GM13977 (cell line): ENCODE data around the gene FOXO1.

ENCODE experiments used
- DNase-seq: peaks from one replicate; pipeline ENCODE4 v3.0.0; 2012; ENCODE audit warnings: low spot score
- CTCF ChIP-seq: IDR thresholded peaks from 2 replicates; pipeline ENCODE4 v1.5.1; 2012; ENCODE audit warnings: mild to moderate bottlenecking, control low read depth; ENCODE audit not compliant: insufficient read depth; ENCODE audit errors: extremely low read depth, missing control alignments
- in situ Hi-C: fragments of 300-500 bp; cut with MboI; formaldehyde crosslinking; loops from one replicate; pipeline ENCODE4 v1.12.0; 2022; ENCODE audit warnings: low sequenced_read_pairs, low pct_unique_long_range_greater_than_20kb, mixed read lengths, inconsistent platforms; ENCODE audit not compliant: unreplicated experiment

FOXO1 gene

GRCh38 chr13:40605573-40605972, 60.9 kb downstream of the FOXO1 start:
- in situ Hi-C loops, result no loop called here
- DNase-seq, result no peak
- no peak for TF ChIP-seq CTCF

- DNase-seq, result no peak
- in situ Hi-C loops, result no loop called here
- TF ChIP-seq CTCF, result no peak
Observed at GRCh38 chr13:40604135-40604534, 62.3 kb downstream of the FOXO1 start.

GRCh38 chr13:40600149-40600751, 66.2 kb downstream of the FOXO1 start:
- no peak for TF ChIP-seq CTCF
- no peak for DNase-seq
- in situ Hi-C loops, result no loop called here

GRCh38 chr13:40599747-40600146, 66.7 kb downstream of the FOXO1 start:
- no peak for TF ChIP-seq CTCF
- DNase-seq, result no peak
- in situ Hi-C loops, result no loop called here

- in situ Hi-C loops, result no loop called here
- no peak for DNase-seq
- TF ChIP-seq CTCF, result no peak
Observed at GRCh38 chr13:40599124-40599523, 67.3 kb downstream of the FOXO1 start.

GRCh38 chr13:40598569-40598968, 67.9 kb downstream of the FOXO1 start:
- no peak for TF ChIP-seq CTCF
- no peak for DNase-seq
- in situ Hi-C loops, result no loop called here
